ENCODE measurements around the gene CPNE1.

- TF ChIP-seq POLR2A (IDR thresholded peaks at IDR 0.05) (no peak), POLR2AphosphoS5 (IDR thresholded peaks at IDR 0.05) (no peak), CTCF (IDR thresholded peaks at IDR 0.05) (no peak)
These were observed 53.8 kb downstream of the CPNE1 start for GRCh38 chr20:35610833-35611427.
